Lower lobe of right lung (tissue), 2 donors: ENCODE results near the gene B4GALNT3. TPM values are rescaled to one million over a fixed set of nuclear protein-coding genes. Genes with fewer than 3 reads are reported as not detected.
A peak's percentile ranks its signal among the peaks of the same experiment; 100 is the strongest.

ENCODE experiments used
- ATAC-seq, 2 donors: fragments of 200-7000 bp; cut with Tn5 transposase; one replicate each; pipeline ENCODE4 v1.9.1; 2020 to 2022; ENCODE audit warnings: mild to moderate bottlenecking in 2 of 2, moderate library complexity in 2 of 2
- DNase-seq: peaks from one replicate; pipeline ENCODE4 v3.0.0-alpha.2; 2020
- H3K27ac ChIP-seq: fragments of 200-600 bp; one replicate; pipeline ENCODE4 v1.8.0; 2022
- H3K27me3 ChIP-seq: fragments of 200-600 bp; one replicate; pipeline ENCODE4 v1.8.0; 2022; ENCODE audit warnings: low read depth
- H3K36me3 ChIP-seq: fragments of 200-600 bp; one replicate; pipeline ENCODE4 v1.8.0; 2022; ENCODE audit warnings: mild to moderate bottlenecking
- H3K4me1 ChIP-seq: fragments of 200-600 bp; one replicate; pipeline ENCODE4 v1.8.0; 2022
- H3K4me3 ChIP-seq: fragments of 200-600 bp; one replicate; pipeline ENCODE4 v1.8.0; 2022; ENCODE audit warnings: mild to moderate bottlenecking
- H3K9me3 ChIP-seq: fragments of 200-600 bp; one replicate; pipeline ENCODE4 v1.8.0; 2022
- intact Hi-C: fragments of 100-400 bp; cut with DNase I; formaldehyde crosslinking; loops from one replicate; pipeline ENCODE4 v1.11.0; 2022
- total RNA-seq: library from RNA; stranded (reverse); fragmentation: NEBNext Ultra II Directional; extraction: Animal tissue kit (Norgen Biotek cat#: 25700); gene quantifications from one replicate; pipeline ENCODE4 v1.2.1, GENCODE V29; 2021
- TF ChIP-seq, protein P1 (sequence below): fragments of 200-600 bp; IDR thresholded peaks from one replicate; pipeline ENCODE4 v1.8.0; 2022; ENCODE audit warnings: antibody characterized with exemption, mild to moderate bottlenecking
- donor health status: DM: no; HTN: yes; CAD: no; lungs with severe emphysema.

B4GALNT3 gene
- total RNA-seq, 1 donor from 2014 or later, result 20.6 TPM

DNA sequence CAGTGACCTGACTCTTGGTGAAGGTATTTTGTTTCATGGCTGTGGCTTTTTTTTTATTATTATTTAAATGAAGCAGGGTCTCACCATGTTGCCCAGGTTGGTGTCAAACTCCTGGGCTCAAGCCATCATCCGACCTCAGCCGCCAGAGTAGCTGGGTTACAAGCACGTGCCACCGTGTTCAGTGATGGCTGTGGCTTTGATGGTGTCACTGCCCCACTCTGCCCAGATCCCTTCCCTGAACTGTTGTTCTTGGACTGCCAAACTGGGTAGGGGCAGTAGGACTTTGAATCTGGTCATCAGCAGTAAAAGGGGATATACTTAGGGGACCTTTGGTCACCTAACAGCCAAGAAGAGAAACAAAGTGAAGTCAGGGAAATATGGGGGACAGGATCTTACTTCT, 19.4 kb downstream of the B4GALNT3 start:
- peaks cover 8% of the 10 kb centered on the region for H3K4me1 ChIP-seq
- no peaks in the 10 kb centered on the region for H3K9me3 ChIP-seq
- no peaks in the 10 kb centered on the region for H3K36me3 ChIP-seq
- TF ChIP-seq, protein P1, sequence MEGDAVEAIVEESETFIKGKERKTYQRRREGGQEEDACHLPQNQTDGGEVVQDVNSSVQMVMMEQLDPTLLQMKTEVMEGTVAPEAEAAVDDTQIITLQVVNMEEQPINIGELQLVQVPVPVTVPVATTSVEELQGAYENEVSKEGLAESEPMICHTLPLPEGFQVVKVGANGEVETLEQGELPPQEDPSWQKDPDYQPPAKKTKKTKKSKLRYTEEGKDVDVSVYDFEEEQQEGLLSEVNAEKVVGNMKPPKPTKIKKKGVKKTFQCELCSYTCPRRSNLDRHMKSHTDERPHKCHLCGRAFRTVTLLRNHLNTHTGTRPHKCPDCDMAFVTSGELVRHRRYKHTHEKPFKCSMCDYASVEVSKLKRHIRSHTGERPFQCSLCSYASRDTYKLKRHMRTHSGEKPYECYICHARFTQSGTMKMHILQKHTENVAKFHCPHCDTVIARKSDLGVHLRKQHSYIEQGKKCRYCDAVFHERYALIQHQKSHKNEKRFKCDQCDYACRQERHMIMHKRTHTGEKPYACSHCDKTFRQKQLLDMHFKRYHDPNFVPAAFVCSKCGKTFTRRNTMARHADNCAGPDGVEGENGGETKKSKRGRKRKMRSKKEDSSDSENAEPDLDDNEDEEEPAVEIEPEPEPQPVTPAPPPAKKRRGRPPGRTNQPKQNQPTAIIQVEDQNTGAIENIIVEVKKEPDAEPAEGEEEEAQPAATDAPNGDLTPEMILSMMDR, result no peak
- H3K27me3 ChIP-seq, result no peaks in the 10 kb centered on the region
- H3K27ac ChIP-seq, result no peak overlapping the region
- intact Hi-C loops, result no loop called here
- no peak overlapping the region for H3K4me3 ChIP-seq
- ATAC-seq (no peak), DNase-seq (no peak)

DNA sequence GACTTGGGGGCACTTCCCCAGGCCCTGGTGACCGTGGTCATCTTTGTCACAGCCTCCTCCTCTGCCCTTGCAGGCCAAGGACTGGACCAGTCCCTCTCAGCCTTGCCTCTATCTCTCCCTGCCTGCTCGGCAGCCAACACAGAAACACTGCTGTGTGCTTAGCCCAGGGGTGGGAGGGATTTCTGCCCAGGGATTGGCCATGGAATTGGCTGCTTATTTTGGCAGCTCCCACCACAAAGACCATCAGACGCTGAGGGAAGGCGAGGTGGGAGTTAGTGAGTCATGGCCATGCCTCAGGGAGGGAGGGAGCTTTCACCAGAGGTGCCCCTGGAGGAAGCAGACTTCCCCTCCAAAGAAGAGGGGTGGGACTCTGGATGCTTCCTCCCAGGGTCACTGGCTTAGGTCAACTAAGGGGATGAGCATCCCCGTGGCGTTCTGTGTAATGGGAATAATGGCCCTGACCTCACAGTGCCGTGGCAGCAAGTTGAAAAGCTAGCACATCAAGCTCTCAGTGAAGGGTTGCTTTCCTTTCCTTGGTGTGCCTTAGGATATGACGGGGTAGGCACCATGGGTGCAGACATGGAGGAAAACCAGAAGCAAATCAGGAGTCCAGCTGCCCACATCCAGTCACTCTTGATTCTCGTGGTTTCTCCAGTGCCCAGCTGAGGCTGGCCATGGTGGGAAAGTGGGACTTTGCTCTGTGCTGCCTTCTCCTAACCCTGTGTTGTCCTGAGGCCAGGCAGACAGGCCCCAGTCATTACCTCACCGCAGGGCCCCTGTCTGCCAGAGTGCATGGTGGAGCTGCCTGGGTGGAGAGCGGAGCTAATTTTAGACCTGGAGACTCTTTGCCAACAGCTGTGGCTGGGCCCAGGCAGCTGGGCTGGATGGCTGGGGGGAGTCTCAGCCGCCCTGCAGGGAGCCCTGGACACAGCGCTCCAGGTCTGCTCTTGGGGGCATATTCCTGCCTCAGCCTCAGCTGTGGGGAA, 21.4 kb downstream of the B4GALNT3 start:
- peaks cover 8% of the 10 kb centered on the region for H3K4me1 ChIP-seq
- intact Hi-C loops, result no loop called here
- no peak overlapping the region for H3K27ac ChIP-seq
- no peak overlapping the region for H3K4me3 ChIP-seq
- TF ChIP-seq, protein P1, result no peak
- H3K36me3 ChIP-seq, result no peaks in the 10 kb centered on the region
- no peaks in the 10 kb centered on the region for H3K27me3 ChIP-seq
- no peaks in the 10 kb centered on the region for H3K9me3 ChIP-seq
- no peak for DNase-seq
- ATAC-seq, result peak in 1 of 2 donors; percentile 61

DNA sequence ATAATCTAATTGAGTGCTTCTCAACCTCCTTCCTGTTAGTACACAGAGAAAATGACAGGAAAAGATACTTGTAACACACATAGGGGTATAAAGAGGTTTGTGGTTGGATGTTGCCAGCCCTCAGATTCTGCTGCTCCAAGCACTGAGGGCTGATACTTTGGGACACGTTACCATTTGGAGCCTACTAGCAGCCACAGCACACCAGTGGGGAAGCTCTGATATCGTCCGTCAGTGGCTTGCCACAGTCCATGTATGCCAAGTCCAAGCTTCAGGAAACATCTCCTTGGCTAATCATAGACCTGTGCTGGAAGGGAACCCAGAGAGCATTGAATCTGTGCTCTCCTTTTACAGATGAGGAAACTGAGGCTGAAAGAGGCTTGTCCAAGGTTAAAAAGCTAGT, 22.3 kb downstream of the B4GALNT3 start:
- no peak overlapping the region for H3K4me3 ChIP-seq
- ATAC-seq, result no peak
- TF ChIP-seq, protein P1, result no peak
- H3K36me3 ChIP-seq, result no peaks in the 10 kb centered on the region
- H3K27ac ChIP-seq, result no peak overlapping the region
- no peak for DNase-seq
- H3K9me3 ChIP-seq, result no peaks in the 10 kb centered on the region
- intact Hi-C loops, result no loop called here
- H3K27me3 ChIP-seq, result no peaks in the 10 kb centered on the region
- H3K4me1 ChIP-seq, result peaks cover 8% of the 10 kb centered on the region

DNA sequence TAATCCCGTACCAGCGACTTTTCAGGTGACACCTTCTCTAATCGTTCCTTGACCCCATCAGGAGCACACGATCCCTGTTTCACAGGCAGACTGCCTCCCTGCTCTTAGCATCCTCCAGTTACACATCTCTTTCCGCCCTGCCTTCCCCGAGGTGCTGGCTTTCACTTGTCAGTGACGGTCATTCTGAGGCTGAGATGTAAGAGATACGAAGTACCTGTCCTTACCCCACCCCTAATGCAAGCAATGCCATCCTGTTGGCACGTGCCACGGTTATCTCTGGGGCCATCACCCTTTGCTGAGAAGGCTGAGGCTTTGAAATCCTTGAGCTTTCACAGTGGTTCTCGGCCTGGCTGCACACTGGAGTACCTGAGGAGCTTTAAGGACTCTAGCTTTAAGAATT, 24.4 kb downstream of the B4GALNT3 start:
- intact Hi-C loops, result no loop called here
- no peak overlapping the region for H3K27ac ChIP-seq

DNA sequence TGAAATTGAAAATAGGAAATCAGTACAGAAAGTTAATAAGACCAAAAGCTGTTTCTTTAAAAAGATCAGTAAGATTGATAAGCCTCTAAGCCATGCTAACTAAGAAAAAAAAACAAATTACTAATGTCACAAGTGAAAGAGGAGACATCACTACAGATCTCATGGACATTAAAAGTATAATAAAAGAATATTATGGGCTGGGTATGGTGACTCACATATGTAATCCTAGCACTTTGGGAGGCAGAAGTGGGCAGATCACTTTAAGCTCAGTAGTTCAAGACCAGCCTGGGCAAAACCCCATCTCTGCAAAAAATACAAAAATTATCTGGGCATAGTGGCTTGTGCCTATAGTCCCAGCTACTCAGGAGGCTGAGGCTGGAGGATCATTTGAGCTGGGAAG, 30.5 kb downstream of the B4GALNT3 start:
- Histone ChIP-seq H3K27ac (no peak overlapping the region), H3K9me3 (no peaks in the 10 kb centered on the region), H3K27me3 (no peaks in the 10 kb centered on the region), H3K4me3 (no peak overlapping the region), H3K4me1 (no peaks in the 10 kb centered on the region), H3K36me3 (no peaks in the 10 kb centered on the region)
- intact Hi-C loops, result no loop called here
- no peak for DNase-seq
- no peak for ATAC-seq
- TF ChIP-seq, protein P1, result no peak

More for the DNA sequence above, 24.4 kb downstream of the B4GALNT3 start:
- TF ChIP-seq, protein P1, result no peak
- ATAC-seq (no peak), DNase-seq (no peak)
- H3K4me1 ChIP-seq, result peaks cover 8% of the 10 kb centered on the region
- no peaks in the 10 kb centered on the region for H3K27me3 ChIP-seq
- no peaks in the 10 kb centered on the region for H3K9me3 ChIP-seq
- no peaks in the 10 kb centered on the region for H3K36me3 ChIP-seq
- no peak overlapping the region for H3K4me3 ChIP-seq
